ENCODE results near the gene THEMIS.
"Not testable (repeated sequence)": the region's sequence is repeated elsewhere in the genome, so short reads cannot be mapped to it uniquely, and the experiment has no call there.

THEMIS gene

DNA sequence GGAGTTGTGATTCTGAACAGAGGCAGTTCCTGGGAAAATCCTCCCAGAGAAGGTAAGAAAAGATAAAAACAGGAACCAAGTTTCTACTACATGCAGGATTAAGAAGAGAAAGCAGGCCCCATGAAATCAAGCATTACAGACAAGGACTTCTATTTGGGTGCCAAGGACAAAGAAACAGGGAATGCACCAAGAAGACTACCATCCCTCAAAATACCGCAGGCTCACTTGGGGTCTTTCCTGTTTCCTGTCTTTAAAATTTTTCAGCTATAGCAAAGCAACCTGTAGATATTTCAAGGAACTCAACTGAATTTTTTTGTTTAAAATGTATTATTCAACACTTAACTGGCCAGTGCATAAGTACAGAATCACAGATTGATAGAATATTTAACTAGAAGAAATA is 107.5 kb downstream of the THEMIS start:
- no peak for DNase-seq

DNA sequence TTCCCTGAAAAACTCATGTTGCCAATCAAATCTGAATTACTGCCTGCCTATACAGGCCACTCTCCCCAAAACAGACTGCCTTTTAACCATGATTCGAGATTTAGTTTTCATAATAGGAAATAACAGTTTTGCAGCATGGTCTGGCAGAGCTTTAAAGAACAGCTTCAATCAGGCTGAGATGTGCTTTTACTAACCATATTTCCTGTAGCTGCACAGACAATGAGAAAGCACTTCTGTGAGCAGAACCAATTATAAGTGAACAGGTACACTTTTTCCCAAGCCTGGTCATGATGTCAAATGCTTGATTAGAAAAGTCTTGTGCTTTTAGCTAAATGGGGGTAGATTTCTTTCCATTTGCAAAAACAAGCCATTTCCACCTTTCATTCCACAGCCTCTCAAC is 108.2 kb downstream of the THEMIS start:
- no peak for DNase-seq

DNA sequence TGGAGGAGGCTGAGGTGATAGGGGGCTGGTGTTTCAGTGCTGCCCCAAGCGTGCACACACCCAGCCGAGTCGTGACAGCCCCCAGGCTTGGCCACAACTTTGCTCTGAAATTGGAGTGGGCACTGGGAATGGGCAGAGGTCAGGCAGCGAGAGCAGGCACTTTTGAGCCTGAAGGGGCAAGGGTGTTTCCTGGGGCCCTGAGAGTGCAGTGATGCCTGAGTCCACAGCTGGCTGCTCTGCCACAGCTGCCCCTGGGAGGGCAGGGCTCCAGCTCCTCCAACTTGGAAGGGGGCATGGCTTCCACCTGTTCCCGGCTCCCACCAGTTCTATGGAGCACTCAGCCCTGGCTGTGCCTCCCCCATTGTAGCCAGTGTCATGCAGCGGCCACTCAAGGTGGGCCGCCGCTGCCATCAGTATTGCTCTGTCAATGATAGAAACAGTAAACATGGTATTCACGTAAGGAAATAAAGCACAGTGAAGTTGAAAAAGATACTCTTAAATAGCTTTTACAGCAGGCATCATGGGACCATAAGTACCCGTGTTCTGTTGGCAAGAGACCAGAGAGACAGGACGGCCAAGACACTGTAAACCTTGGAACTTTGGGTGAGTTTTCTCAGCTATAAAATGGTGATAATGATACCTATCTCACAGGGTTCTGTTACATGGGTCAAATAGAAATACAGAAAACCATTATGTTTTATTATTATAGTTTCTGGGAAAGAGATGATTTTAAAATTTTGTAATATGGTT is 108.9 kb downstream of the THEMIS start:
- no peak for DNase-seq

DNA sequence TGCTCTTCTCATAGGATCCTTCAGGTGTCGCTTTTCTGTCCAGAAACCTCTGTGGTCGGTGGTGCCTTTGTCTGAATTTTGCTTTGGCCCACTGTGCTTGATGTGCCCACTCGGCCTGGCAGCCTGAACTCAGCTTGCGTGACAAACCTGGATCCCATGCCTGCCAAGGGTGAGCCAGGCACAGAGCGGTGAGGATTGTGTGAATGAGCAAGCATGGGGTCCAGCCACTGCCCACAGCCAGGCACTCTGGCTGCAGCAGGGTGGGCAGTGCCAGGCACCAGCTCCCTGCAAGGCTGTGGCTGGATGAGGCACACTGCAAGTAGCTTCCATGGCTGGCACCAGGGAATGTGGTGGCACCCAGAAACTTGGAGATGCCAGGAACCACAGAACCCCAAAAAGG is 110.3 kb downstream of the THEMIS start:
- no peak for DNase-seq

GRCh38 chr6:127786109-127786508 is 114.7 kb downstream of the THEMIS start:
- peak; percentile 10 for DNase-seq

- no peak for DNase-seq
Measured at GRCh38 chr6:127784468-127784867, 116.4 kb downstream of the THEMIS start.

DNA sequence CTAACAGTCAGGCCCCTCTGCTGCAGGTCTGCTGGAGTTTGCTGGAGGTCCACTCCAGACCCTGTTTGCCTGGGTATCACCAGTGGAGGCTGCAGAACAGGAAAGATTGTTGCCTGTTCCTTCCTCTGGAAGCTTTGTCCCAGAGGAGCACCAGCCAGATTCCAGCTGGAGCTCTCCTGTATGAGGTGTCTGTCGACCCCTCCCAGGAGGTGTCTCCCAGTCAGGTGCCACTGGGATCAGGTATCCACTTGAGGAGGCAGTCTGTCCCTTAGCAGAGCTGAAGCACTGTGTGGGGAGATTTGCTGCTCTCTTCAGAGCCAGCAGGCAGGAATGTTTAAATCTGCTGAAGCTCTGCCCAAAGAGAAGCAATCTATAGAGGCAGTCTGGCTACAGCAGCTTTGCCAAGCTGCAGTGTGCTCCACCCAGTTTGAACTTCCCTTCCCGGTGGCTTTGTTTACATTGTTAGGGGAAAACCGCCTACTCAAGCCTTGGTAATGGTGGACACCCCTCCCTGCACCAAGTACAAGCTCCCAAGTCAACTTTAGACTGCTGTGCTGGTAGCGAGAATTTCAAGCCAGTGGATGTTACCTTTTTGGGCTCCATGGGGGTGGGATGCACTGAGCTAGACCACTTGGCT is 119.1 kb downstream of the THEMIS start:
- DNase-seq = not testable (repeated sequence)

DNA sequence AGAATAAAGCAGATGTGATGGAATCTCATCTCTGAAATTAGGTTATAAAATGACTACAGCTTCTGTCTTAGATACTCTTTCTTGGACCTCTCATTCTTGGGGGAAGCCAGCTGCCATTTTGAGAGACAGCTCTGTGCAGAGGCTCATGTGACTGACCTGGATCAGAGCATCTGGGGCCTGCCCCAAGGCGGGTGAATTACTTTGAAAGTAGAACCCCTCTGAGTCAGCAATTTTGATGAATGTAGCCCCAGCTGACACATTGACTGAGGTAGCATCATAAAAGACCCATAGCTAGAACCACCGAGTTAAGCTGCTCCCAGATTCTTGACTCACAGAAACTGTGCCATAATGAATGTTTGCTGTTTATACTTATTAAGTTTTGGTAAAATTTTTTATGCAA is 124.5 kb downstream of the THEMIS start:
- DNase-seq = no peak

GRCh38 chr6:127775371-127775770 is 125.5 kb downstream of the THEMIS start:
- no peak for DNase-seq

DNA sequence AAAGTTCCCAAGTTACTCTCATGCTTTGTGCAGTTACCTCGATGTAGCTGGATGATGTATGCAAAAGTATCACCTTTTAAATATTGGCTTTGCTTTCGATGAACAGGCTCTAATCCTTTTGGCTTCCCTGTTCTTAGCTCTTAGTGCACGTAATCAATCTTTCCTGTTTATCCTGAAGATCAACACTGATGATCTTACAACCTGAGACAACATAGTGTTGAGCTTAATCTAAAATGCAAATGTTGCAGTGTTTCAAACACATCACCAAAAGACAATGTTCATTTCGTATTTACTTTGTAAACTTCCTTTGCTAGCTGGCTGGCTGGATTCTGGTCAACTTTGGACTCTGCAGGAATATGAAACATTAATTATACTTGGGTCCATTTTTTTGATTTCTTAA is 132.1 kb downstream of the THEMIS start:
- DNase-seq = no peak

- no peak for DNase-seq
Measured at GRCh38 chr6:127768223-127768622, 132.6 kb downstream of the THEMIS start.

- DNase-seq = no peak
Measured at GRCh38 chr6:127765949-127766348, 134.9 kb downstream of the THEMIS start.

GRCh38 chr6:127762284-127762683 is 138.6 kb downstream of the THEMIS start:
- DNase-seq = no peak

DNA sequence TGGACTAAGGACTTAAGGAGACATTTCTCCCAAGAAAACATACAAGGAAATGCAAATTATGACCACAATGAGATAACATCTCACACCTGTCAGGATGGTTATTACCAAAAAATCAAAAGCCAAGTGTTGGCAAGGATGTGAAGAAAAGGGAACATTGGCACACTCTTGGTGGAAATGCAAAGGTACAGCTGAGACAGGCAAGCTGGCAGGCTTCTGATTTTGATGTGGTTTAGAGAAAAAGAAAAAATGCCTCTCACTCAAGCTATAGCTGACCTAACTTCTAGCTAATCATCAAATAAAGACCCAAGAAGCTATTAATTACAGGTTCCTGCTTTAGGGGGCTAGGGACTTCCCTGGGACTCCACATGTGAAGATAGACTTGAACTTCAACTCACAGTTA is 139.8 kb downstream of the THEMIS start:
- no peak for DNase-seq

GRCh38 chr6:127749095-127749494 is 151.8 kb downstream of the THEMIS start:
- DNase-seq = no peak

DNA sequence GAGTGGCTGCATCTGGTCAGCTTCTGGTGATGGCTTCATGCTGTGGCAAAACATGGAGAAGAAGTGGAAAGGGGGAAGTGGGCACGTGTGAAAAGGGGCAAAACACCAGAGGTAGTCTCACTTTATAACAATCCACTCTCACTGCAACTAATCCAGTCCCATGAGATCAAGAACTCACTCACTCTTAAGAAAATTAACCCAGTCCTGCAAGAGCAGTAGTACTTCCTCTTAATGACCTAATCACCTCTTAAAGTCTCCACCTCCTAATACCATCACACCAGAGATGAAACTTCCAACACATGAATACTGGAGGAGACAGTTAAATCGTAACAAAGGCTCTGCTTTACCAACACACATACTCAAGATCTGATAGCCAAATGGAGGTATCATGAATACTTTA is 152.6 kb downstream of the THEMIS start:
- DNase-seq = no peak

DNA sequence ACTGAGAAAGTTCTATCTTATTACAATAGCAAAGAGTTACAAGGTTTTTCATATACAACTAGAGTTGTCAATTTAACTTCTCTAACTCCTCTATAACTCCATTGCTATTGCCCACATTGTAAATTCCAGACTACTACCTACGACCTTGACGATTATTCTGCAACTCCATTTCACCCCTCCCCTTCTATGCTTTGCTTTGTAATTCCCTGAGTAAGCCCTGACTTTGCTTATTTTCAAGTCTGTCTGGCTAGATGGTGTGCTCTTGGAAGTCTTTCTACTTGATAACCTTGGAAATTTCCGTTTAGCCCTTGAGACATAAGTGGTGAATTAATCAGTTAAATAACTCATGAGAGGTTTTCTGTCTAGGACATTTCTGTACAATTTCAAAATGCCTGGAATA is 162.4 kb downstream of the THEMIS start:
- no peak for DNase-seq

- DNase-seq = no peak
Measured at GRCh38 chr6:127737768-127738167, 163.1 kb downstream of the THEMIS start.

DNA sequence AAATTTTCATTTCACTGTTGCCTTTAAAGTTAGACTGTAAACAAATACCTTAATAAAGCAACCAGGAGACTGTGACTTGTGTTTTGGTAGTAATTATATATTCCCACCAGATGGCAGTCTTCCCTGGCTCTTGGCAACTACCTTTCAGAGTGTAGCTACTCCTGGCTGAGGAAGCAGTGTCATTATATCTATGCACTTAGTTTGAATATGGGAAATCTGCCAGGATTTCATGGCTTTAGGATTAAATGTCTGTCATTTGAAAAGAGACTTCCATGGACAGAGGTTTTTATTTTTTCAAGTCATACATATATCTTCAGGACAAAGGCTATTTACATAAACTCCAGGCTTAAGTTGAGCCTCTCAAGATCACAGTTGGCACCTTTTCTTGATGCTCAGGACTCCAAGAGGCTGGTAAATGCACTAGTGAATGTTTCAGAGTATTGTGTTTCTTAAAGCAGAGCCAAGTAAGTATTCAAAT is 163.8 kb downstream of the THEMIS start:
- DNase-seq = peak; percentile 69

- DNase-seq = no peak
Measured at GRCh38 chr6:127732927-127733326, 167.9 kb downstream of the THEMIS start.

- DNase-seq = no peak
Measured at GRCh38 chr6:127727260-127727953, 173.5 kb downstream of the THEMIS start.

GRCh38 chr6:127725821-127726220 is 175.0 kb downstream of the THEMIS start:
- DNase-seq = no peak

DNA sequence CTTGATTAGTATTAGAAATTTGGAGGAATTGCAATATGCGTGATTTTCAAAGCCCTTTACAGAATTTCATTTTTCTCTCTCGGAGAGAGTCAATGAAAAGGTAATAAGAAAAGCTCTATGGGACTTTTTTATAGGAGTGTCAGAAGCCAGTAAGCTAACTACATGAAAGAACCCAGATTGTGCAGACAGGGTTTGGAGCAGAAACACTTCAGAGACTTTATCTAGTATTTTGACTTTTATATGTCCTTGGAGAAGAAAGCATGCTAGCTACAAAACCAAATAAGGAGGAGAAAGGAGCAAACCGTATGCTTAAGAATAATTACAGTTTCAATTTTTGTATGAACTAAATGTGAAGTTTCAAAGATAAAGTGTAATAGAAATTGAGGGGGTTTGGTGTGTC is 182.2 kb downstream of the THEMIS start:
- no peak for DNase-seq

DNA sequence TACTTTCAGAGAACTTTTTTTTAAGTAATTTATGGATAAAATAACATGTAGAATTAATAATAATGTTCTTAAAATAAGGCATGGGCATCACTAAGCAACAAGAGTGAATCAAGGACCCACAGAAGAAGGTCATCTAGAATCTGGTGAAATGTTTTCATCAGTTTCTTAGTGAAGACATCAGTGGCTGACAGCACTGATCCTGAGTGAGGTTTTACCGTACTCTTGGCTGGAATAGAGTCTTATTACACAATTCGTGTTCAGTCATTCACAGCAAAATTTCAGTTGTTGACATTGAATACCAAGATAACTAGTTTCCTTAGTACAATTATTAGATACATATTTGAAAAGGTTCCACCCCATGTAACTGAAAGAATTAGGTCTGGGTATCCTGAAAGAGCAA is 183.5 kb downstream of the THEMIS start:
- no peak for DNase-seq
